ENCODE data around the gene ADK. TPM values are rescaled to one million over a fixed set of nuclear protein-coding genes. Genes with fewer than 3 reads are reported as not detected.
"Not testable (repeated sequence)": the region's sequence is repeated elsewhere in the genome, so short reads cannot be mapped to it uniquely, and the experiment has no call there.

The ADK gene
- total RNA-seq, 4 donors from 2014 or later, result 15.9 to 28.8 (median 23.3) TPM

DNA sequence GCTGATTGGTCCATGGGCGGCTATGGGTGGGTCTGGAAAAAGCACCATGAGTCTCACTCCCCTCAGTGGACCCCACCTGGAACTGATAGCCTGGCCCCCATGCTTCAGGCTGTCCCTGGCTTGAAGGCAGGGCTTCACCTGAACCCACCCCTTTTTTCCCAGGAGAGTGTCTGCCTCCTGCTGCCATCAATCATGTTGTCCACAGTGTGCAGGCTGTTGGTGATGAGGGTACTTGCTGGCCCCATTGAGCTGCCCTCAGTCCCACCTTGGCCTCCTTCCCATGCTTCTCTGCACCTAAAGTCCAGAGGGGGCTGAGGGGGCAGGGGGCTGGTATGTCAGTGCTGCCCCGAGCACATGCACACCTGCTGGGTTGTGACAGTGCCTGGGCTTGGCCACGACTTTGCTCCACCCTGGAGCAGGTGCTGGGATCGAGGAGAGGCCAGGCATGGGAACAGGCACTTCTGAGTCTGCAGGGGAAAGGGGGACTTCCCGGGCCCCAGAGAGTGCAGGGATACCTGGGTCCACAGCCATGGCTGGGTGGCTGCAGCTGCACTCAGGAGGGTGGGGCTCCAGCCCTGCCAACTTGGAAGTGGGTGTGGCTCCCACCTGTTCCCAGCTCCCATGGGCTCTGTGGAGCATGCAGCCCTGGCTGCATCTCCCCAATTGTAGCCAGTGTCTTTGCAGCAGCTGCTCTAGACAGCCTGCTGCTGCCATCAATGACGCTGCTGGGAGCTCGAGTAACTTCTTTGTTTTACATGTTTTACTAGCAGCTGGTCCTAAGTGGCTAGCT is 56.9 kb downstream of the ADK start:
- Histone ChIP-seq H3K4me1 (peaks cover 18% of the 10 kb centered on the region in 2 donors), H3K27ac (peak overlapping the region in 2 of 4 donors; percentile 1 to 45), H3K27me3 (no peaks in the 10 kb centered on the region), H3K36me3 (no peaks in the 10 kb centered on the region), H3K9me3 (no peaks in the 10 kb centered on the region), H3K4me3 (no peak overlapping the region)
- no peak for TF ChIP-seq POLR2A (IDR thresholded peaks at IDR 0.05)
- TF ChIP-seq, protein P1, sequence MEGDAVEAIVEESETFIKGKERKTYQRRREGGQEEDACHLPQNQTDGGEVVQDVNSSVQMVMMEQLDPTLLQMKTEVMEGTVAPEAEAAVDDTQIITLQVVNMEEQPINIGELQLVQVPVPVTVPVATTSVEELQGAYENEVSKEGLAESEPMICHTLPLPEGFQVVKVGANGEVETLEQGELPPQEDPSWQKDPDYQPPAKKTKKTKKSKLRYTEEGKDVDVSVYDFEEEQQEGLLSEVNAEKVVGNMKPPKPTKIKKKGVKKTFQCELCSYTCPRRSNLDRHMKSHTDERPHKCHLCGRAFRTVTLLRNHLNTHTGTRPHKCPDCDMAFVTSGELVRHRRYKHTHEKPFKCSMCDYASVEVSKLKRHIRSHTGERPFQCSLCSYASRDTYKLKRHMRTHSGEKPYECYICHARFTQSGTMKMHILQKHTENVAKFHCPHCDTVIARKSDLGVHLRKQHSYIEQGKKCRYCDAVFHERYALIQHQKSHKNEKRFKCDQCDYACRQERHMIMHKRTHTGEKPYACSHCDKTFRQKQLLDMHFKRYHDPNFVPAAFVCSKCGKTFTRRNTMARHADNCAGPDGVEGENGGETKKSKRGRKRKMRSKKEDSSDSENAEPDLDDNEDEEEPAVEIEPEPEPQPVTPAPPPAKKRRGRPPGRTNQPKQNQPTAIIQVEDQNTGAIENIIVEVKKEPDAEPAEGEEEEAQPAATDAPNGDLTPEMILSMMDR (IDR thresholded peaks at IDR 0.05 in 4 of 5, conservative IDR thresholded peaks at IDR 0.05 in 1 of 5), result no peak
- in situ Hi-C loops (cut with MboI; ENCODE audit: low sequenced_read_pairs in 4 of 4) (no loop called here), intact Hi-C loops (cut with DNase I; ENCODE audit: low total_unique reads) (no loop called here)
- DNase-seq (peak; percentile 35 to 81), ATAC-seq (peak; percentile 57 to 95)

DNA sequence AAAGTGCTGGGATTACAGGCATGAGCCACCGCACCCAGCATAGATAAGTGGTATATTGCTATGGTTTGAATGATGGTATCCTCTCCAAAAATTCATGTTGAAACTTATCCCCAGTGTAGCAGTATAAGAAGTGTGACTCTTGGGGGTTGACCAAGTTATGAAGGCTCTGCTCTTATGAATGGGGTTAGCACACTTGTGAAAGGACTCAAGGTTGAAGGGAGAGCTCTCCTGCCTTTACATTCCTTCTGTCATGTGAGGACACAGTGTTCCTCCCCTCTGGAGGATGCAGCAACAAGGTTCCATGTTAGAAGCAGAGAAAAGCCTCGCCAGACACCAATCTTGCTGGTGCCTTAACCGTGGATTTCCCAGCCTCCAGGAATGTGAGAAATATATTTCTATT is 58.0 kb downstream of the ADK start:
- Histone ChIP-seq H3K27ac (no peak overlapping the region), H3K36me3 (no peaks in the 10 kb centered on the region), H3K4me3 (no peak overlapping the region), H3K4me1 (peaks cover 18 to 19% of the 10 kb centered on the region in 2 donors), H3K9me3 (no peaks in the 10 kb centered on the region), H3K27me3 (no peaks in the 10 kb centered on the region)
- TF ChIP-seq, protein P1 (IDR thresholded peaks at IDR 0.05 in 4 of 5, conservative IDR thresholded peaks at IDR 0.05 in 1 of 5), result no peak
- TF ChIP-seq POLR2A (IDR thresholded peaks at IDR 0.05), result no peak
- in situ Hi-C loops (cut with MboI; ENCODE audit: low sequenced_read_pairs in 4 of 4) (no loop called here), intact Hi-C loops (cut with DNase I; ENCODE audit: low total_unique reads) (no loop called here)
- ATAC-seq (peak in 1 of 2 donors; percentile 51), DNase-seq (no peak)

DNA sequence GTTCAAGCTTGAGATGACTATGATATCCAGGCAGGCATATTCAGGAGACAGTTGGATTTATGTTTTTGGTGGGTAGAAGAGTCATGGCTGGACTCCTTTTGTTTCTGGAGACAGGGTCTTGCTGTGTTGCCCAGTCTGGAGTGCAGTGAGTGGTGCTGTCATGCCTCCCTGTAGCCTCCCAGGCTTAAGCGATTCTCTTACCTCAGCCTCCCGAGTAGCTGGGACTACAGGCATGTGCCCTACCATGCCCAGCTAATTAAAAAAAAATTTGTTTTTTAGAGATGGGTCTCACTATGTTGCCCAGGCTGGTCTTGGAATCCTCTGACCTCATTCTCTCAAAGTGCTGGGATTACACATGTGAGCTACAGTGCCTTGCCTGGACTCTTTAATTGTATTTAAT is 62.0 kb downstream of the ADK start:
- H3K27ac ChIP-seq, result no peak overlapping the region
- no peaks in the 10 kb centered on the region for H3K36me3 ChIP-seq
- intact Hi-C loops (cut with DNase I; ENCODE audit: low total_unique reads), result no loop called here
- in situ Hi-C loops (cut with MboI; ENCODE audit: low sequenced_read_pairs in 4 of 4), result no loop called here
- DNase-seq, result no peak
- peaks cover 13 to 21% of the 10 kb centered on the region in 2 donors for H3K4me1 ChIP-seq
- H3K9me3 ChIP-seq, result no peaks in the 10 kb centered on the region
- H3K4me3 ChIP-seq, result no peak overlapping the region
- TF ChIP-seq, protein P1 (IDR thresholded peaks at IDR 0.05 in 4 of 5, conservative IDR thresholded peaks at IDR 0.05 in 1 of 5), result no peak
- TF ChIP-seq POLR2A (IDR thresholded peaks at IDR 0.05), result no peak
- no peak for ATAC-seq
- H3K27me3 ChIP-seq, result no peaks in the 10 kb centered on the region

DNA sequence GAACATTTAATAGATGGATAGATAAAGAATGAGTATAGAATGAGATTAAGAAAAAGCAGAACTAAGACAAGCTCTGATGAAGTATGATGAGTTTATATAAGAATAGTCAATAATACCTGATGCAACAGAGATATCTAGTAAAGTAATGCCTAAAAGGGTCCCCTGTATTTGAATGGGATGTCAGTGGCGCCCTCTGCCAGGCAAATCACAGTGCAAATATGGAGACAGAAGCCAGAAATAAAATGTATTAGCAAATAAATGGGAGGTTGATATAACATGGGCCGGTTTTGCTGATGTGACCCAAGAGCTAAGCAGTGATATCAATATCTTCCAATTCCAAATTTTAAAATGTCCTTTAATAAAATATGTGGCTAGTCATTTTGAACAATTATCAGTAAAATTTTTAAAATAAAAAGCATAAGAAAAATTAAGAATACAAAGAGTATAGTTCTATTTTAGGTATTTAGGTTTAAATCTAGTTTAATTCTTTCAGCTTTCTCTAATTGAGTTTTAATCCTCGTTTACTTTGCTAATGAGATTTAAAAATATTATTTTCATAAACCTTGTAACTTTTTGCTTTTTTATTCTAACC is 62.6 kb downstream of the ADK start:
- Histone ChIP-seq H3K9me3 (no peaks in the 10 kb centered on the region), H3K36me3 (no peaks in the 10 kb centered on the region), H3K27me3 (no peaks in the 10 kb centered on the region), H3K4me3 (no peak overlapping the region), H3K4me1 (peaks cover 7 to 20% of the 10 kb centered on the region in 2 donors), H3K27ac (no peak overlapping the region)
- ATAC-seq, result no peak
- intact Hi-C loops (cut with DNase I; ENCODE audit: low total_unique reads) (no loop called here), in situ Hi-C loops (cut with MboI; ENCODE audit: low sequenced_read_pairs in 4 of 4) (no loop called here)
- DNase-seq, result no peak
- TF ChIP-seq, protein P1 (IDR thresholded peaks at IDR 0.05 in 4 of 5, conservative IDR thresholded peaks at IDR 0.05 in 1 of 5), result peak in 2 of 5 experiments; percentile 9 to 27
- no peak for TF ChIP-seq POLR2A (IDR thresholded peaks at IDR 0.05)

DNA sequence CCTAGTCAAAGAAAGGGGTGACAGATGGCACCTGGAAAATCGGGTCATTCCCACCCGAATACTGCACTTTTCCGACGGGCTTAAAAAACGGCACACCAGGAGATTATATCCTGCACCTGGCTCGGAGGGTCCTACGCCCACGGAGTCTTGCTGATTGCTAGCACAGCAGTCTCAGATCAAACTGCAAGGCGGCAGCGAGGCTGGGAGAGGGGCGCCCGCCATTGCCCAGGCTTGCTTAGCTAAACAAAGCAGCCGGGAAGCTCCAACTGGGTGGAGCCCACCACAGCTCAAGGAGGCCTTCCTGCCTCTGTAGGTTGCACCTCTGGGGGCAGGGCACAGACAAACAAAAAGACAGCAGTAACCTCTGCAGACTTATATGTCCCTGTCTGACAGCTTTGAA is 66.1 kb downstream of the ADK start:
- H3K9me3 ChIP-seq; H3K27me3 ChIP-seq; H3K4me1 ChIP-seq; intact Hi-C loops (cut with DNase I; ENCODE audit: low total_unique reads); H3K4me3 ChIP-seq; H3K27ac ChIP-seq; ATAC-seq; in situ Hi-C loops (cut with MboI; ENCODE audit: low sequenced_read_pairs in 4 of 4); H3K36me3 ChIP-seq; DNase-seq: not testable (repeated sequence)

DNA sequence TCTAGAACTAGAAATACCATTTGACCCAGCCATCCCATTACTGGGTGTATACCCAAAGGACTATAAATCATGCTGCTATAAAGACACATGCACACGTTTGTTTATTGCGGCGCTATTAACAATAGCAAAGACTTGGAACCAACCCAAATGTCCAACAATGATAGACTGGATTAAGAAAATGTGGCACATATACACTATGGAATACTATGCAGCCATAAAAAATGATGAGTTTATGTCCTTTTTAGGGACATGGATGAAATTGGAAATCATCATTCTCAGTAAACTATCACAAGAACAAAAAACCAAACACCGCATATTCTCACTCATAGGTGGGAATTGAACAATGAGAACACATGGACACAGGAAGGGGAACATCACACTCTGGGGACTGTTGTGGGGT is 71.4 kb downstream of the ADK start:
- H3K27ac ChIP-seq; H3K36me3 ChIP-seq; H3K9me3 ChIP-seq; H3K27me3 ChIP-seq; DNase-seq; ATAC-seq; H3K4me1 ChIP-seq; H3K4me3 ChIP-seq; in situ Hi-C loops (cut with MboI; ENCODE audit: low sequenced_read_pairs in 4 of 4); intact Hi-C loops (cut with DNase I; ENCODE audit: low total_unique reads): not testable (repeated sequence)
